HT-29 (cell line): ENCODE results near the gene SH2D1A. TPM values are rescaled to one million over a fixed set of nuclear protein-coding genes. Genes with fewer than 3 reads are reported as not detected.
"Not testable (repeated sequence)": the region's sequence is repeated elsewhere in the genome, so short reads cannot be mapped to it uniquely, and the experiment has no call there.

Experiments
- DNase-seq: peaks from one replicate; pipeline ENCODE4 v3.0.0-alpha.2; 2015; ENCODE audit warnings: low spot score
- total RNA-seq: library from RNA; depleted of rRNA; stranded (reverse); fragments of >200 nt; shearing (Covaris generic); gene quantifications from 2 replicates; pipeline ENCODE4 v1.2.3, GENCODE V29; 2014; rRNA removed

SH2D1A gene
- total RNA-seq: not detected in 2 replicates

DNA sequence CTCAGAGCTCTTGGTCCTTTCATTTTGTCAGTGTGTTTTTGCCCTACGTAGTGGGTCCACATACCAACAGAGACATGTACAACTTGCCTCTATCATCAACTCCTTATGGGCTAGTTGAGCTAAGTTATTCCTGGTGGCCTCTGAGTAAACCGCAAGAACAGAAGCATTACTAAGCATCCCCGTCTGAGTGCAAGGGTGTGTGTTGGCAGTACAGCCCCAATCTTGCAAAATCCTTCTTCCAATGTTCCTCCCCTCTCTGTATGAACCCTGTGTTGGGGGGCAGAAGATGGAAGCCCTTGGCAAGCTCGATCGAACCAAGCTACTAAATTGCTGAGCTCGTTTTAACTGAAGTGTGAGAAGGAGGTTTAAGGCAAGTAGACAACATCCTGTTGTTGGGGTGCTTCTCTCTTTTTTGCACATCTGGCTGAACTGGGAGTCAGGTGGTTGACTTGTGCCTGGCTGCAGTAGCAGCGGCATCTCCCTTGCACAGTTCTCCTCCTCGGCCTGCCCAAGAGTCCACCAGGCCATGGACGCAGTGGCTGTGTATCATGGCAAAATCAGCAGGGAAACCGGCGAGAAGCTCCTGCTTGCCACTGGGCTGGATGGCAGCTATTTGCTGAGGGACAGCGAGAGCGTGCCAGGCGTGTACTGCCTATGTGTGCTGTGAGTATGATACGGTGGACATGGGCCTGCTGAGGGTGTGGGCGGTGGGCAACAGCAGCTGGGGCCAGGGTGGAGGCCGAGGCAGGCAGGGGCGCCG lies at the start of gene SH2D1A:
Gene SH2D1A (plus strand): TSS at position 447 of the 760 bp plus-strand sequence. CDS start 80 bp downstream, at position 527.
- DNase-seq: no peak

DNA sequence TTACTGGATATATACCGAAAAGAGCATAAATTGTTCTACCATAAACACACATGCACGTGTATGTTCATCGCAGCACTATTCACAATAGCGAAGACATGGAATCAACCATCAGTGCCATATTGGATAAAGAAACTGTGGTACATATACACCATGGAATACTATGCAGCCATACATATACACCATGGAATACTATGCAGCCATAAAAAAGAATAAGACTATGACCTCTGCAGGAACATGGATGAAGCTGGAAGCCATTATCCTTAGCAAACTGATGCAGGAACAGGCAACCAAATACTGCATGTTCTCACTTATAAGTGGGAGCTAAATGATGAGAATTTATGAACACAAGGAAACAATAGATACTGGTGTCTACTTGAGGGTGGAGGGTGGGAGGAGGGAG lies 47.0 kb upstream of the SH2D1A start:
- DNase-seq: not testable (repeated sequence)

DNA sequence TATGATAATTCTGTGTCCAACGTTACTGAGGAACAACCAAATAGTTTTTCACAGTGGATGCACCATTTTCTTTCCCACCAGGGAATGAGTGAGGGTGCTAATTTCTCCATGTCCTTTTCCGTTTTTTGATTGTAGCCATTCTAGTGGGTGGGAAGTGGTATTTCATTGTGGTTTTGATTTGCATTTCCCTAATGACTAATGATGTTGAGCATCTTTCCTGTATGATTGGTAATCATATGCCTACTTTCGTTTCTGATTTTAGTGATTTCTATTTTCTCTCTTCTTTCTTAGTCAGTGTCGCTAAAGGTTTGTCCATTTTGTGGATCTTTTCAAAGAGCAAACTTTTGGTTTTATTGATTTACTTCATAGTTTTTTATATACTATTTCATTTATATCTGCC lies 46.0 kb upstream of the SH2D1A start:
- DNase-seq: no peak

- no peak for DNase-seq
Observed at GRCh38 chrX:124307253-124307907, 39.0 kb upstream of the SH2D1A start.

DNA sequence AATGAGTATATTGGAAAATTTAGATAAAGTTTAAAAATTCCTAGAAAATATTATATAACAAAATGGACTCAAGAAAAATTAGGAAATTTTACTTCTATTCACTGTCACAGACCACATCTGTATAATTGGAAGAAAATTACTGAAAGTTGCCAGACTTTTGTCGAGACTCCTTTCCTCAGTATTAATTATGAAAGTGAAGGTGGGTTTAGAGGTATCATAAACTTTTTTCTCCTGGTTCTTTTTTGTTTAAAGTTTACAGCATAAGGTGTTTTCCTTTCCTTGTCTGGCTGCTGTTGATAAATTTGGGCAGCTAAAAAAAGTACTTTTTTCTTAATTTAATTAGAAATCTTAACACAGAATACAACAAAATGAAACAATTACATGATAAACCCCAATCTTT lies 20.6 kb upstream of the SH2D1A start:
- DNase-seq: no peak

GRCh38 chrX:124328765-124329164 lies 17.6 kb upstream of the SH2D1A start:
- no peak for DNase-seq

- DNase-seq: no peak
Observed at GRCh38 chrX:124332481-124333424, 13.6 kb upstream of the SH2D1A start, which contains the start of gene TEX13D. Gene TEX13D, plus strand, starts transcription at chrX:124332660. Its CDS starts 258 bp downstream, at chrX:124332918.

GRCh38 chrX:124333862-124334261 lies 12.5 kb upstream of the SH2D1A start:
- DNase-seq: no peak

GRCh38 chrX:124334555-124334954 lies 11.8 kb upstream of the SH2D1A start:
- DNase-seq: not testable (repeated sequence)

GRCh38 chrX:124335598-124335997 lies 10.8 kb upstream of the SH2D1A start:
- no peak for DNase-seq

GRCh38 chrX:124337916-124338315 lies 8.4 kb upstream of the SH2D1A start:
- DNase-seq: no peak

- DNase-seq: no peak
Observed at GRCh38 chrX:124338733-124339514, 7.4 kb upstream of the SH2D1A start.

GRCh38 chrX:124341396-124342132 lies 4.8 kb upstream of the SH2D1A start:
- no peak for DNase-seq

DNA sequence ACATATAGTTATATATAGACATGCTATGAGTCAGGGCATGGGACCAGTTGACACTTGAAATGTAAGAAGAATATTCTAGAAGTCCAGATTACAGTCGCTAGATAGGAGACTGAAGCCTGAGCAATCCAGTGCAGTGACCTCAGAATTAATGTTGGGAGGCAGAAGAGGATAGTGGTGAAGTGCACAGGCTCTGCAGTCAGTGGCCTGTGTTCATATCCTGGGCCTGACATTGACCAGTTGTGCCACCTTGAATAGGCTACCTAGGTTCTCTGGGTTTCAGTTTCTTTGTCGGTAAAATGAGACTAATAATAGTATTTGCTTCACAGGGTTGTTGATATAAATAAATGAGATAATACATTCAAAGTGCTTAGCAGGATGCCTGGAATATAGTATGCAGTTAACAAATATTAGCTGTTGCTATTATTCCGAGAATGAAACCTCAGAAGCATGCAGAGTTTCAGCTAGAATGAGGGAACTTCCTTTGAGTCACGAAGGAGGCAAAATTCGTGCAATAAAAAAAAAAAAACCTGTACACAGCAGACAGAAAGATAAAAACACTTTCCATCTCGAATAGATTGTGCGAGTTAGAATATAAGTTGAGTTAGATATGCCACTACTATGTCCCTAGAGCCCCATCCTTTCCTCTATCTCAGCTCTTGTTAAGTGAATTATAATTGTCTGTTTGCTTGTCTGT lies 4.0 kb upstream of the SH2D1A start:
- no peak for DNase-seq

DNA sequence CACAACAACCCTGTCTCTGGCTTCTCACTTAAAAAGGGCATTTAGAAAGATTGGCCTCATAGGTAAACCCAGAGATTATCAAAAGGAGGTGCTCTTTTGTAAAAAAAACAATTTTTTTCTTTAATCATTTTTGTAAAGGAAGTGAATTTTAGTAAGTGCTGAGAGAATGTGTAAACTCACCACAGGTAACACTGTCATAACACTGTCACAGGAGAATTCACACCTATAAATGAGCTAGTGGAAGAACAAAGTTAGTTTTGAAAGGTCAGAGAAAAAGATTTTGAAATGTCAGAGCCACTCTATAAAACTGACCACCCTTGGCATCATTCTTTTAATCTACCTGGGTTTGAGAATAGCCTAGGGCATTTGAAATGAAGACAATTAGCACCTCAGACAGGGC lies 3.3 kb upstream of the SH2D1A start:
- DNase-seq: no peak

GRCh38 chrX:124344246-124344645 lies 2.1 kb upstream of the SH2D1A start:
- DNase-seq: no peak

GRCh38 chrX:124346877-124347241 lies 496 bp downstream of the SH2D1A start:
- DNase-seq: no peak

DNA sequence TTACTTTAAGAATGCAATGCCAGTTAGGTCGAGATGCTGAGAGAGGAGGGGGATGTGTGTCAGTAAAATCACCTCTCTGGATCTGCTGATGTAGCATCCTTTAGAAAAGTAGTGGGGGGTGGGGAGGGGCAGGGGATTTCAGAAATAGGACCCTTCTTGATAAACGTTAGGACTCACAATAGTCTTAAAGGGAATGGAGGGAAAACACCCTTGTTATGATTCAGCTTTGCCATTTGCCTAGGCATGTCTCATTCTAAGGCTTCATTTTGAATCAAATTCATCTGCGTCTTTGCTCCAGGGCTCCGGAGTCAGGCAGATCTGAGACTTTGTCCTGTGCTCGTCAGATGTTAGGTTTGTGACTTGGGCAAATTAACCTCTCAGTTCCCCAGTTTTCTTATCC lies 879 bp downstream of the SH2D1A start:
- DNase-seq: no peak

- DNase-seq: no peak
Observed at GRCh38 chrX:124348182-124348581, 1.8 kb downstream of the SH2D1A start.
